ENCODE measurements around the gene NRG4.
A peak's percentile ranks its signal among the peaks of the same experiment; 100 is the strongest.
"Not testable (repeated sequence)": the region's sequence is repeated elsewhere in the genome, so short reads cannot be mapped to it uniquely, and the experiment has no call there.

Gene NRG4

GRCh38 chr15:75927601-75928000, 84.6 kb downstream of the NRG4 start:
- no peak for DNase-seq (ENCODE audit: low read depth in 2 of 2)

GRCh38 chr15:75926931-75927330, 85.3 kb downstream of the NRG4 start:
- no peak for DNase-seq (ENCODE audit: low read depth in 2 of 2)

- no peak for DNase-seq (ENCODE audit: low read depth in 2 of 2)
Measured at GRCh38 chr15:75925440-75925839, 86.8 kb downstream of the NRG4 start.

GRCh38 chr15:75924576-75924975, 87.6 kb downstream of the NRG4 start:
- DNase-seq (ENCODE audit: low read depth in 2 of 2) = no peak

- DNase-seq (ENCODE audit: low read depth in 2 of 2) = no peak
Measured at GRCh38 chr15:75923756-75924155, 88.5 kb downstream of the NRG4 start.

GRCh38 chr15:75921732-75922703, 90.2 kb downstream of the NRG4 start:
- DNase-seq (ENCODE audit: low read depth in 2 of 2) = no peak

GRCh38 chr15:75920079-75920478, 92.1 kb downstream of the NRG4 start:
- DNase-seq (ENCODE audit: low read depth in 2 of 2) = no peak

GRCh38 chr15:75918135-75918534, 94.1 kb downstream of the NRG4 start:
- no peak for DNase-seq (ENCODE audit: low read depth in 2 of 2)

GRCh38 chr15:75916978-75917377, 95.2 kb downstream of the NRG4 start:
- no peak for DNase-seq (ENCODE audit: low read depth in 2 of 2)

- DNase-seq (ENCODE audit: low read depth in 2 of 2) = not testable (repeated sequence)
Measured at GRCh38 chr15:75910355-75910754, 101.9 kb downstream of the NRG4 start.

GRCh38 chr15:75905231-75905630, 107.0 kb downstream of the NRG4 start:
- no peak for DNase-seq (ENCODE audit: low read depth in 2 of 2)

GRCh38 chr15:75903331-75904239, 108.6 kb downstream of the NRG4 start, which contains the start of gene FBXO22:
Gene FBXO22 (plus strand): TSS chr15:75903878. CDS start chr15:75903964, 86 bp downstream.
- peak; percentile 86 to 88 for DNase-seq (ENCODE audit: low read depth in 2 of 2)

GRCh38 chr15:75902129-75902557, 110.1 kb downstream of the NRG4 start:
- DNase-seq (ENCODE audit: low read depth in 2 of 2) = no peak

- DNase-seq (ENCODE audit: low read depth in 2 of 2) = no peak
Measured at GRCh38 chr15:75900577-75900976, 111.6 kb downstream of the NRG4 start.

- no peak for DNase-seq (ENCODE audit: low read depth in 2 of 2)
Measured at GRCh38 chr15:75895731-75896130, 116.5 kb downstream of the NRG4 start.

GRCh38 chr15:75891895-75892294, 120.3 kb downstream of the NRG4 start:
- no peak for DNase-seq (ENCODE audit: low read depth in 2 of 2)

Data from stimulated activated CD8-positive, alpha-beta memory T cell treated with anti-CD3 and anti-CD28 coated beads, Interleukin-2, amount 100 ng/mL, for 48 hours (primary cell).